ENCODE results near the gene FAM204A. TPM values are rescaled to one million over a fixed set of nuclear protein-coding genes. Genes with fewer than 3 reads are reported as not detected.
A peak's percentile ranks its signal among the peaks of the same experiment; 100 is the strongest.

The FAM204A gene
- total and polyA plus RNA-seq, 9 donors, result 36.7 to 56.1 (median 44.1) TPM

- H3K9me3 ChIP-seq (replicated peaks; ENCODE audit: control insufficient read depth, low read depth, low read length), result no peaks in the 10 kb centered on the region
- no peak overlapping the region for H3K4me3 ChIP-seq (ENCODE audit: low read length)
- no peak for DNase-seq
- WGBS (ENCODE audit: insufficient coverage), result no CpG with 5 or more reads among the region's 2 CpGs
- no peaks in the 10 kb centered on the region for H3K27me3 ChIP-seq (ENCODE audit: control insufficient read depth, insufficient read depth, low read length)
- H3K36me3 ChIP-seq (ENCODE audit: control insufficient read depth, insufficient read depth, low read length), result peaks cover 20% of the 10 kb centered on the region
- no peaks in the 10 kb centered on the region for H3K4me1 ChIP-seq (ENCODE audit: control insufficient read depth, insufficient read depth, low read length)
- H3K27ac ChIP-seq (ENCODE audit: low read length), result no peak overlapping the region
Observed at GRCh38 chr10:118310822-118311221, 31.3 kb downstream of the FAM204A start.

- Histone ChIP-seq H3K4me1 (ENCODE audit: control insufficient read depth, insufficient read depth, low read length) (no peaks in the 10 kb centered on the region), H3K27ac (ENCODE audit: low read length) (no peak overlapping the region), H3K9me3 (replicated peaks; ENCODE audit: control insufficient read depth, low read depth, low read length) (no peaks in the 10 kb centered on the region), H3K27me3 (ENCODE audit: control insufficient read depth, insufficient read depth, low read length) (no peaks in the 10 kb centered on the region), H3K36me3 (ENCODE audit: control insufficient read depth, insufficient read depth, low read length) (peaks cover 21% of the 10 kb centered on the region), H3K4me3 (ENCODE audit: low read length) (no peak overlapping the region)
- WGBS (ENCODE audit: insufficient coverage), result no CpG with 5 or more reads among the region's 2 CpGs
- DNase-seq, result no peak
Observed at GRCh38 chr10:118309911-118310310, 32.2 kb downstream of the FAM204A start.

GRCh38 chr10:118308664-118309063 is 33.5 kb downstream of the FAM204A start:
- Histone ChIP-seq H3K27me3 (ENCODE audit: control insufficient read depth, insufficient read depth, low read length) (no peaks in the 10 kb centered on the region), H3K9me3 (replicated peaks; ENCODE audit: control insufficient read depth, low read depth, low read length) (no peaks in the 10 kb centered on the region), H3K27ac (ENCODE audit: low read length) (no peak overlapping the region), H3K36me3 (ENCODE audit: control insufficient read depth, insufficient read depth, low read length) (peaks cover 21% of the 10 kb centered on the region), H3K4me3 (ENCODE audit: low read length) (no peak overlapping the region), H3K4me1 (ENCODE audit: control insufficient read depth, insufficient read depth, low read length) (no peaks in the 10 kb centered on the region)
- no peak for DNase-seq
- 82% methylated on average over 4 of the region's 6 CpGs for WGBS (ENCODE audit: insufficient coverage)

DNA sequence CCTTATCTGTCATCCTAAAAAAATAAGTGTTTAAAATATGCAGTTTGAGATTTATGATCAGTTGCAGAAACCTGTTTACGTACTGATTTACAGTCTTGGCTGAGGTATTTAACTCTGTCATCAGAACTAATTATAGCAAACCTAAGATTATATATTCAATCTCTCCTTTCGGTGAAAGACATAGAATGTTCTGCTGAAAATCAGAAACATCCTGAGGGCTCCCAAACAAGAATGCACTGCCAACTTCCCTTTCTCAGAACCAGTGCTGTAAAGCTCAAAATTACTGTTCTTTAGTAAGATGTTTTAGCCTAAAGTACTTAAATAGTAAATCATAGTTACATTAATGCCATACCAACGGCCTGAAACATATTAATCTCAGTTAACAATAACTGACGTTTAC is 34.3 kb downstream of the FAM204A start:
- Histone ChIP-seq H3K36me3 (ENCODE audit: control insufficient read depth, insufficient read depth, low read length) (peaks cover 18% of the 10 kb centered on the region), H3K9me3 (replicated peaks; ENCODE audit: control insufficient read depth, low read depth, low read length) (no peaks in the 10 kb centered on the region), H3K4me3 (ENCODE audit: low read length) (no peak overlapping the region), H3K27me3 (ENCODE audit: control insufficient read depth, insufficient read depth, low read length) (no peaks in the 10 kb centered on the region), H3K4me1 (ENCODE audit: control insufficient read depth, insufficient read depth, low read length) (no peaks in the 10 kb centered on the region), H3K27ac (ENCODE audit: low read length) (no peak overlapping the region)
- DNase-seq, result no peak
- WGBS (ENCODE audit: insufficient coverage), result no CpG with 5 or more reads among the region's 4 CpGs

DNA sequence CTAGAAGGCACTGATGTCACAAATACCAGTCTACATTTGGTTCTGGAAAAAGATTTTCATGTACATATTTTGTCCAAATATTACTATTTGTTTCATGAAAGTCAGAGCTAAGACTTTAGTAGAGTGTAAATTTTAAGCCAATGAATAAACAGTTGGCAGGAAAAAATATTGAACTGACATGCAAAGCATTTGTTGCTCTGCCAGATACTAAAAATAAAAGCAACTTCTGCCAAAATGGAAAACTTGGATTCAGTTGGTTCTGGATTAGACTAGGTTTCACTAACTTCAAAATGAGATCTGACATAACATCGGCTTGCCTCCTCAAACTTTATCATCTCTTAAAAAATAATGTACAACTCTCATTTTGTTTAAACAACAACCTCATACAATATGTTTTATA is 34.9 kb downstream of the FAM204A start:
- Histone ChIP-seq H3K4me3 (ENCODE audit: low read length) (no peak overlapping the region), H3K27ac (ENCODE audit: low read length) (no peak overlapping the region), H3K27me3 (ENCODE audit: control insufficient read depth, insufficient read depth, low read length) (no peaks in the 10 kb centered on the region), H3K36me3 (ENCODE audit: control insufficient read depth, insufficient read depth, low read length) (peaks cover 14% of the 10 kb centered on the region), H3K9me3 (replicated peaks; ENCODE audit: control insufficient read depth, low read depth, low read length) (no peaks in the 10 kb centered on the region), H3K4me1 (ENCODE audit: control insufficient read depth, insufficient read depth, low read length) (no peaks in the 10 kb centered on the region)
- WGBS (ENCODE audit: insufficient coverage), result no CpG with 5 or more reads among the region's 1 CpG
- peak; percentile 65 for DNase-seq

GRCh38 chr10:118305730-118306129 is 36.4 kb downstream of the FAM204A start:
- Histone ChIP-seq H3K4me1 (ENCODE audit: control insufficient read depth, insufficient read depth, low read length) (no peaks in the 10 kb centered on the region), H3K4me3 (ENCODE audit: low read length) (no peak overlapping the region), H3K27me3 (ENCODE audit: control insufficient read depth, insufficient read depth, low read length) (no peaks in the 10 kb centered on the region), H3K27ac (ENCODE audit: low read length) (no peak overlapping the region), H3K36me3 (ENCODE audit: control insufficient read depth, insufficient read depth, low read length) (peaks cover 6% of the 10 kb centered on the region), H3K9me3 (replicated peaks; ENCODE audit: control insufficient read depth, low read depth, low read length) (no peaks in the 10 kb centered on the region)
- DNase-seq, result no peak
- WGBS (ENCODE audit: insufficient coverage), result no CpG with 5 or more reads among the region's 1 CpG

- Histone ChIP-seq H3K27me3 (ENCODE audit: control insufficient read depth, insufficient read depth, low read length) (no peaks in the 10 kb centered on the region), H3K9me3 (replicated peaks; ENCODE audit: control insufficient read depth, low read depth, low read length) (no peaks in the 10 kb centered on the region), H3K36me3 (ENCODE audit: control insufficient read depth, insufficient read depth, low read length) (peaks cover 6% of the 10 kb centered on the region), H3K4me3 (ENCODE audit: low read length) (no peak overlapping the region), H3K27ac (ENCODE audit: low read length) (no peak overlapping the region), H3K4me1 (ENCODE audit: control insufficient read depth, insufficient read depth, low read length) (no peaks in the 10 kb centered on the region)
- DNase-seq, result no peak
- WGBS (ENCODE audit: insufficient coverage), result 87% methylated on average over 5 of the region's 6 CpGs
Observed at GRCh38 chr10:118304521-118304920, 37.6 kb downstream of the FAM204A start.

DNA sequence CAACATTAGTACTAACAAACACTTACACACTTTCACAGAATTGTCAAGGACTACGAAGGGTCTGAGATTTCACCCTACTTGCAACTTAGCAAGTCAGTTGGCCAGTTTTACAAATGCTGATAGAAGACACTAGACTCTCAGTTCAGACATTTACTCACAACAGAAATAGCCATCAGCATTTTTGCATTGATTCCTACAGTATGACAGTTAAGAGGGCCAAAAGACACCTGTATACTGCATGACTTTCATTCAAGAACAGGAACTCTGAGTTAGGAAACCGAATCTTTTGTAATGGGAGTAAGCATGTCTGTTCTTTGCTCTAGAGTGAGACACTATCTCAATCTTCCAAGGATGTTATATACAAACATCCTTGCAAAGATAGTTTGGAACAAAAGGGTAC is 40.9 kb downstream of the FAM204A start:
- H3K27me3 ChIP-seq (ENCODE audit: control insufficient read depth, insufficient read depth, low read length), result peaks cover 2% of the 10 kb centered on the region
- WGBS (ENCODE audit: insufficient coverage), result 100% methylated on average over 1 of the region's 2 CpGs
- H3K27ac ChIP-seq (ENCODE audit: low read length), result no peak overlapping the region
- no peak for DNase-seq
- peaks cover 2% of the 10 kb centered on the region for H3K36me3 ChIP-seq (ENCODE audit: control insufficient read depth, insufficient read depth, low read length)
- H3K4me1 ChIP-seq (ENCODE audit: control insufficient read depth, insufficient read depth, low read length), result no peaks in the 10 kb centered on the region
- no peak overlapping the region for H3K4me3 ChIP-seq (ENCODE audit: low read length)
- no peaks in the 10 kb centered on the region for H3K9me3 ChIP-seq (replicated peaks; ENCODE audit: control insufficient read depth, low read depth, low read length)

DNA sequence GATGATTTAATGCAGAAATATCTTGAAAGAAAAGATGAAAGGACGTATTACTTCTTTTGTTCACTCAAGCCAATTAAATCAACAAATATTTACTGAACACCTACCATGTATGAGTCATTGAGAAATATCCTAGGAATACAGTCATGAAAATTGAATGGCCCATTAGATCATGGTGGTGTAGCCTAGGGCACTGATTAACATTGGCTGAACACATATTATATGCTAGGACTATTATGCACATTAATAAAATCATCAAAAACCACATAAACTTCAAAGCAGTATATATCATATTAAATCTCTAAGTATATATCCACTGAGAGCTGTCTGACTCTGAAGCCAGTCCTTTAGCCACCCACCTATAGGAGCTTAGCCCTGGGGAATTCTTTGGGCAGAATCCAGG is 41.8 kb downstream of the FAM204A start:
- no CpG with 5 or more reads among the region's 1 CpG for WGBS (ENCODE audit: insufficient coverage)
- H3K4me3 ChIP-seq (ENCODE audit: low read length), result no peak overlapping the region

GRCh38 chr10:118298787-118299186 is 43.3 kb downstream of the FAM204A start:
- H3K4me3 ChIP-seq (ENCODE audit: low read length), result no peak overlapping the region
- DNase-seq, result no peak
- 76% methylated on average over 3 of the region's 7 CpGs for WGBS (ENCODE audit: insufficient coverage)

More for the DNA sequence above, 41.8 kb downstream of the FAM204A start:
- no peak for DNase-seq
- peaks cover 2% of the 10 kb centered on the region for H3K27me3 ChIP-seq (ENCODE audit: control insufficient read depth, insufficient read depth, low read length)
- H3K4me1 ChIP-seq (ENCODE audit: control insufficient read depth, insufficient read depth, low read length), result no peaks in the 10 kb centered on the region
- H3K27ac ChIP-seq (ENCODE audit: low read length), result no peak overlapping the region
- H3K36me3 ChIP-seq (ENCODE audit: control insufficient read depth, insufficient read depth, low read length), result peaks cover 2% of the 10 kb centered on the region
- no peaks in the 10 kb centered on the region for H3K9me3 ChIP-seq (replicated peaks; ENCODE audit: control insufficient read depth, low read depth, low read length)

GRCh38 chr10:118291122-118291521 is 51.0 kb downstream of the FAM204A start:
- Histone ChIP-seq H3K9me3 (replicated peaks; ENCODE audit: control insufficient read depth, low read depth, low read length) (no peaks in the 10 kb centered on the region), H3K27me3 (ENCODE audit: control insufficient read depth, insufficient read depth, low read length) (no peaks in the 10 kb centered on the region), H3K27ac (ENCODE audit: low read length) (no peak overlapping the region), H3K4me1 (ENCODE audit: control insufficient read depth, insufficient read depth, low read length) (no peaks in the 10 kb centered on the region), H3K36me3 (ENCODE audit: control insufficient read depth, insufficient read depth, low read length) (no peaks in the 10 kb centered on the region), H3K4me3 (ENCODE audit: low read length) (no peak overlapping the region)
- no peak for DNase-seq

More at GRCh38 chr10:118298787-118299186, 43.3 kb downstream of the FAM204A start:
- Histone ChIP-seq H3K36me3 (ENCODE audit: control insufficient read depth, insufficient read depth, low read length) (no peaks in the 10 kb centered on the region), H3K4me1 (ENCODE audit: control insufficient read depth, insufficient read depth, low read length) (no peaks in the 10 kb centered on the region), H3K9me3 (replicated peaks; ENCODE audit: control insufficient read depth, low read depth, low read length) (no peaks in the 10 kb centered on the region), H3K27me3 (ENCODE audit: control insufficient read depth, insufficient read depth, low read length) (peaks cover 2% of the 10 kb centered on the region), H3K27ac (ENCODE audit: low read length) (no peak overlapping the region)

Measured in muscle of leg (tissue), 11 donors.